Metanephros (tissue), 1 donor: ENCODE data around the gene GASK1A. TPM values are rescaled to one million over a fixed set of nuclear protein-coding genes. Genes with fewer than 3 reads are reported as not detected.

Source experiments
- total RNA-seq: library from RNA; depleted of rRNA; stranded (reverse); fragments of >200 nt; gene quantifications from one replicate; pipeline ENCODE4 v1.2.3, GENCODE V29; 2014

GASK1A gene
- total RNA-seq = 11.2 TPM

DNA sequence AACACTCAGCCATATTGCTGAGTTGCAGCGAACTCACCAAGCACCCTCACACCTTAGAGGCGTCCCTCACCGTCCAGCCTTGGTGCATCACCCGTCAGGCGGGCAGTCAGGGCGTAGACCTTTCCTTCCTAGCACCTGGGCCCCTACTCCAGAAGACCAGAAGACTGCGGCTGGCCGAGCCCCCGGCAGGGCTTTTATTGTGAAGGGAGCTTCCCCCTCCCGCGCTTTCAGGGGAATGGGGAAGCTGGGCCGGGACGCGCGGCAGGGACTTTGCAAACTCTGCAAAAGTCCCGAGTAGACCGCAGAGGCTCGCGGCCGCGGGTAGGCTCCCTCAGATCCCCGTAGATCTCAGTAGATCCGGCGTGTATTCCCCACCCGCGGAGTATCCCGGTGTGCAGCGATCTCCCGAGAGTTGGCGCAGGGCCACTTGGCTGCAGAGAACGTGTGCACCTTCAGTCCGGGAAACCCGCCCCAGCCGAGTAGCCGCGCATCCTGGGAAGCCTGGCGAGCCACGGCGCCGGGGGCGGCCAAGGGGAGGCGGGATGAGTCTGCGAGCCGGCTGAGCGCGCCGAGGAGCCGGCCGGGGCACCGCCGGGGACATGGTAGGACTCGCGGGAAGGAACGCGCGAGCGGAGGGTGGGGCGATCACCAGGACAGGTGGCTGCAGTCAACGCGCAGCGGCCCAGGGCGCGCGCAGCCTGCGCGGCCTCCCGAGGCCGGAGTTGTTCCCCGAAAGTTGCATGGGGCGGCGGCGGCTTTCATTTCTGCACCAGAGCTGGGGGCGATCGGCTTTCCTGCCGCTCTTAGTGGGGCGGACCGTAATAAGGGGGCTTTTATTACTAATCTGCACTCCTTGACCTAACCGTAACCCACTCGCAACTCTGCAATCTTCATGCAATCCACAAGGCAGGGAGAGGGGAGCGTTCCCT, at the start of gene GASK1A:
Gene GASK1A (plus strand): TSS at position 268 of the 929 bp plus-strand sequence. CDS start 332 bp downstream, at position 600.

DNA sequence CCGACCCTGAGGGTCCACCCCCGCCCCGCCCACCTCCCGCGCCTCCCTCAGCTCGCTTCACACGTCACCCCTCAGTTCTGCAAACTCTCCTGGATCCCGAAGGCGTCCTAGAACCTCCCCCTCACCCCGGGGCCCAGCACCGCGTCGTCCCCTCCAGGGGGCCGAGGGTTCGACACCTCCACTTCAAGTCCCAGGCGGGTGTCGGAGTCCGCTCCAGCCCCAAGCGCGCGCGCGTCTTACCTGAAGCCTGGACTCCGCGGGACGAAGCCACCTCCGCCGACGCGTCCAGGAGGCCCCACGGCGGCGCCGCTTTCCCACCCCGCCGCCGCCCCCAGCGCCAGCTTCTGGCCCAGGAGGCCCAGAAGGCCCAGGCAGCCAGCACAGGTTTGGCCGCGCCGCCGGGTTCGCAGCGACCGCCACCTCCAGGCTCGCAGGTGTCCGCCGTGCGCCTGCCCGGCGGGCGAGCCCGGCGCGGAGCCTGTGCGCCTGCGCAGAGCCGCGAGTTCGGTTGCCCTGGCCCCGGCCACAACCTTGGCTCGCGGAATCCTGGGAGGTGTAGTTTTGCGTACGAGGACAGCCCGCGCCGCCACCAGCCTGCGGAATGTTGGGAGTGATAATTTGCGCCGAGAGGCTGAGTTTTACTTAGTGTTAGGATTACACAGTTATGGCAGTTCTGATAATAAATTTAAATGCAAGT, 126.6 kb downstream of the GASK1A start, which contains the start of gene POMGNT2:
Gene POMGNT2 (minus strand): TSS at position 484 of the 697 bp plus-strand sequence. CDS start 24,648 bp downstream, outside the sequence.

Other genes with a start within 250 kb of the GASK1A start
- 2.0 TPM for gene CCDC13, start 206.1 kb upstream of the GASK1A start, total RNA-seq
- gene HIGD1A, start 174.8 kb upstream of the GASK1A start, total RNA-seq = 87.3 TPM
- 6.4 TPM for gene ACKR2, start 169.9 kb upstream of the GASK1A start, total RNA-seq
- 0.35 TPM for gene CYP8B1, start 103.4 kb upstream of the GASK1A start, total RNA-seq
- 16.9 TPM for gene ZNF662, start 73.2 kb upstream of the GASK1A start, total RNA-seq
- 22.7 TPM for gene POMGNT2, start 126.8 kb downstream of the GASK1A start, total RNA-seq